HEK293T (cell line): ENCODE measurements around the gene ZBTB1.

Experiments
- CTCF ChIA-PET: fragments of 350-600 bp; formaldehyde crosslinking; extraction: SDS; loops from one replicate; lab custom pipeline; 2021; ENCODE audit warnings: antibody characterized with exemption, inconsistent platforms; lab: Yijun Ruan, JAX
- POLR2A ChIA-PET: fragments of 350-600 bp; formaldehyde crosslinking; extraction: SDS; loops from one replicate; lab custom pipeline; 2020; ENCODE audit warnings: antibody characterized with exemption, inconsistent platforms; lab: Yijun Ruan, JAX
- DNase-seq: peaks from one replicate; pipeline ENCODE4 v3.0.0; 2012; ENCODE audit warnings: mixed read lengths; ENCODE audit errors: extremely low spot score
- ARNT ChIP-seq: fragments of 450-650 bp; IDR thresholded peaks from 2 replicates; pipeline ENCODE4 v1.6.1; 2017; ENCODE audit warnings: mild to moderate bottlenecking
- BHLHE40 ChIP-seq: fragments of 450-650 bp; IDR thresholded peaks from 2 replicates; pipeline ENCODE4 v1.6.1; 2016; ENCODE audit warnings: mild to moderate bottlenecking, moderate library complexity, borderline replicate concordance
- CTBP1 ChIP-seq: fragments of 450-650 bp; IDR thresholded peaks from 2 replicates; pipeline ENCODE4 v1.6.1; 2016; ENCODE audit warnings: borderline replicate concordance
- ELF4 ChIP-seq: fragments of 450-650 bp; IDR thresholded peaks from 2 replicates; pipeline ENCODE4 v1.6.1; 2017; ENCODE audit warnings: antibody characterized with exemption
- FOXA1 ChIP-seq: fragments of 450-650 bp; IDR thresholded peaks from 2 replicates; pipeline ENCODE4 v1.6.1; 2016; ENCODE audit warnings: mild to moderate bottlenecking
- FOXK2 ChIP-seq: fragments of 450-650 bp; IDR thresholded peaks from 2 replicates; pipeline ENCODE4 v1.6.1; 2016; ENCODE audit warnings: mild to moderate bottlenecking
- FOXM1 ChIP-seq: fragments of 450-650 bp; IDR thresholded peaks from 2 replicates; pipeline ENCODE4 v1.6.1; 2017; ENCODE audit warnings: mild to moderate bottlenecking, borderline replicate concordance
- HDGF ChIP-seq: fragments of 450-650 bp; IDR thresholded peaks from 2 replicates; pipeline ENCODE4 v1.6.1; 2017; ENCODE audit warnings: antibody characterized with exemption, borderline replicate concordance
- L3MBTL2 ChIP-seq: fragments of 450-650 bp; conservative IDR thresholded peaks from 2 replicates; pipeline ENCODE4 v1.6.1; 2016; ENCODE audit warnings: mild to moderate bottlenecking
- LEF1 ChIP-seq: fragments of 450-650 bp; IDR thresholded peaks from 2 replicates; pipeline ENCODE4 v1.6.1; 2017; ENCODE audit warnings: mild to moderate bottlenecking, borderline replicate concordance
- NFRKB ChIP-seq: fragments of 450-650 bp; IDR thresholded peaks from 2 replicates; pipeline ENCODE4 v1.6.1; 2016; ENCODE audit warnings: mild to moderate bottlenecking, moderate library complexity
- PKNOX1 ChIP-seq: fragments of 450-650 bp; IDR thresholded peaks from 2 replicates; pipeline ENCODE4 v1.6.1; 2016
- SP1 ChIP-seq: fragments of 450-650 bp; IDR thresholded peaks from 2 replicates; pipeline ENCODE4 v1.6.1; 2017
- SUZ12 ChIP-seq: fragments of 450-650 bp; IDR thresholded peaks from 2 replicates; pipeline ENCODE4 v1.6.1; 2016; ENCODE audit warnings: mild to moderate bottlenecking
- TARDBP ChIP-seq: fragments of 450-650 bp; IDR thresholded peaks from 2 replicates; pipeline ENCODE4 v1.6.1; 2016
- ZNF384 ChIP-seq: fragments of 450-650 bp; IDR thresholded peaks from 2 replicates; pipeline ENCODE4 v1.6.1; 2016

ZBTB1 gene

GRCh38 chr14:64506721-64507120 is 2.2 kb downstream of the ZBTB1 start:
- DNase-seq = no peak
- POLR2A ChIA-PET = no interaction called here
- CTCF ChIA-PET = no interaction called here
- no peak for TF ChIP-seq SP1
- TF ChIP-seq NFRKB = no peak
- TF ChIP-seq CTBP1 = no peak
- no peak for TF ChIP-seq FOXM1
- no peak for TF ChIP-seq ZNF384
- TF ChIP-seq PKNOX1 = no peak
- TF ChIP-seq FOXK2 = no peak
- no peak for TF ChIP-seq ARNT

- CTCF ChIA-PET = no interaction called here
- POLR2A ChIA-PET = no interaction called here
Observed at GRCh38 chr14:64507376-64508156, 3.0 kb downstream of the ZBTB1 start.

GRCh38 chr14:64508215-64508776 is 3.7 kb downstream of the ZBTB1 start:
- no peak for DNase-seq
- ChIA-PET POLR2A (no interaction called here), CTCF (no interaction called here)
- TF ChIP-seq FOXM1 (no peak), ZNF384 (no peak), PKNOX1 (no peak), CTBP1 (no peak), HDGF (no peak), SUZ12 (no peak), SP1 (no peak), NFRKB (no peak), BHLHE40 (no peak)

More at GRCh38 chr14:64507376-64508156, 3.0 kb downstream of the ZBTB1 start:
- no peak for DNase-seq
- TF ChIP-seq ZNF384 (no peak), FOXK2 (no peak), HDGF (no peak), NFRKB (no peak), ARNT (no peak), CTBP1 (no peak), BHLHE40 (no peak), TARDBP (no peak), SUZ12 (no peak), SP1 (no peak), ELF4 (no peak)

GRCh38 chr14:64509036-64509435 is 4.5 kb downstream of the ZBTB1 start:
- ChIA-PET CTCF (interaction anchor here (1.1 kb wide), 1 partner anchor 8 kb away, joined by 3 read pairs; no protein-coding TSS in a partner anchor), POLR2A (no interaction called here)
- TF ChIP-seq HDGF (no peak), SP1 (no peak), L3MBTL2 (no peak), ZNF384 (no peak), LEF1 (no peak), PKNOX1 (no peak), SUZ12 (no peak), TARDBP (no peak)
- no peak for DNase-seq

- CTCF ChIA-PET = interaction anchor here (0.6 to 2.0 kb wide), 11 partner anchors 10 to 368 kb away, joined by 3 to 11 read pairs (median 3); no protein-coding TSS in a partner anchor
- POLR2A ChIA-PET = interaction anchor here (0.8 to 1.2 kb wide), 2 partner anchors 9 to 76 kb away, joined by 3 read pairs; no protein-coding TSS in a partner anchor
- no peak for TF ChIP-seq L3MBTL2
- TF ChIP-seq PKNOX1 = no peak
- TF ChIP-seq NFRKB = no peak
- no peak for TF ChIP-seq SP1
- TF ChIP-seq TARDBP = no peak
- TF ChIP-seq CTBP1 = no peak
- TF ChIP-seq SUZ12 = no peak
- no peak for TF ChIP-seq FOXA1
- TF ChIP-seq ZNF384 = no peak
- no peak for TF ChIP-seq ELF4
- DNase-seq = peak; percentile 52
Observed at GRCh38 chr14:64510825-64511671, 6.5 kb downstream of the ZBTB1 start.
